GM18868 (cell line): Measurements from ENCODE around the gene JAGN1.
"Not testable (repeated sequence)": the region's sequence is repeated elsewhere in the genome, so short reads cannot be mapped to it uniquely, and the experiment has no call there.

ENCODE experiments used
- ATAC-seq: cut with Tn5 transposase; IDR thresholded peaks from one replicate; pipeline ENCODE4 v1.9.1; 2021; ENCODE audit warnings: mild to moderate bottlenecking, moderate library complexity; ENCODE audit not compliant: unreplicated experiment

The JAGN1 gene

DNA sequence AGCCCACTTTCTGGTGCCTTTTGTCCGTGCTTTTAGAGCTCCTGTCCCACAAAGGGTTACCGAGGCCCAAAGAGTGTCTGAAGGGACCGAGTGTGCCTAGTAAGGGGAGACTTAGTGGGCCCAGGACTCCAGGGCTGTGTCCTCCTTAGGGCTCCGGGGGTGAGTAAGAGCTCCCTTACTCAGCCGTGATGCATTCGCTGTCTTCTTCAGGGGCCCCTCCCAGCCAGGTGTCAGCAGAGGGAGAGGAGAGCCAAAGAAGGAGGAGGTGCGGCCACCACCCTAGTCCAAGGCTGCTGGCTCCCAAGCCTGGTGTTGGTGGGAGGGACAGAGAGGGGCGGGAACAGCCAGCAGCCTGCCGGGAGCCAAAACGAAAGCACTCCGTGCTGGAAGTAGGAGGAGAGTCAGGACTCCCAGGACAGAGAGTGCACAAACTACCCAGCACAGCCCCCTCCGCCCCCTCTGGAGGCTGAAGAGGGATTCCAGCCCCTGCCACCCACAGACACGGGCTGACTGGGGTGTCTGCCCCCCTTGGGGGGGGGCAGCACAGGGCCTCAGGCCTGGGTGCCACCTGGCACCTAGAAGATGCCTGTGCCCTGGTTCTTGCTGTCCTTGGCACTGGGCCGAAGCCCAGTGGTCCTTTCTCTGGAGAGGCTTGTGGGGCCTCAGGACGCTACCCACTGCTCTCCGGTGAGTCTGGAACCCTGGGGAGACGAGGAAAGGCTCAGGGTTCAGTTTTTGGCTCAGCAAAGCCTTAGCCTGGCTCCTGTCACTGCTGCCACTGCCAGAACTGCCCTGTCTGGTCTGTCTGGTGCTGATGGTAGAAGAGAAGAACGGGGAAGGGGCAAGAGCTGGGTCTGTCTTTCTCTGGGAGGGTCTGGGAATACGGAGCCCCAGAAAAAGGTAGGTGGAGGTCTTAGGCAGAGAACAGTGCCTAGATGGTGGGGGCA lies 26.6 kb downstream of the JAGN1 start, which contains the start of gene IL17RC:
IL17RC (plus strand) TSS at position 365 of the 947 bp plus-strand sequence; CDS start at position 583, 218 bp downstream.
- ATAC-seq: no peak

DNA sequence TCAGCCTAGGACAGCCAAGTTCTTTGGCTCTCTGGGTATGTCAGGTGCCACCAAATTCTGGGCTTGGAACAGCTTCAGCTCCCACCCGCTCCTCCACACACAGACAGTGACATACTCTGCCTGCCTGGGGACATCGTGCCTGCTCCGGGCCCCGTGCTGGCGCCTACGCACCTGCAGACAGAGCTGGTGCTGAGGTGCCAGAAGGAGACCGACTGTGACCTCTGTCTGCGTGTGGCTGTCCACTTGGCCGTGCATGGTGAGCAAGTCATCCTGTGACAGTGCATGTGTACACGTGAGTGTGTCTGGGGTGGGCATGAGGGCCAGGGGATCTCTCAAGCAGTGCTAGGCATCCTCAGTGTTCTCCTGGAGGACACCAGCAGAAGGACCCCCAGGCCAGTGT lies 27.4 kb downstream of the JAGN1 start:
- no peak for ATAC-seq

DNA sequence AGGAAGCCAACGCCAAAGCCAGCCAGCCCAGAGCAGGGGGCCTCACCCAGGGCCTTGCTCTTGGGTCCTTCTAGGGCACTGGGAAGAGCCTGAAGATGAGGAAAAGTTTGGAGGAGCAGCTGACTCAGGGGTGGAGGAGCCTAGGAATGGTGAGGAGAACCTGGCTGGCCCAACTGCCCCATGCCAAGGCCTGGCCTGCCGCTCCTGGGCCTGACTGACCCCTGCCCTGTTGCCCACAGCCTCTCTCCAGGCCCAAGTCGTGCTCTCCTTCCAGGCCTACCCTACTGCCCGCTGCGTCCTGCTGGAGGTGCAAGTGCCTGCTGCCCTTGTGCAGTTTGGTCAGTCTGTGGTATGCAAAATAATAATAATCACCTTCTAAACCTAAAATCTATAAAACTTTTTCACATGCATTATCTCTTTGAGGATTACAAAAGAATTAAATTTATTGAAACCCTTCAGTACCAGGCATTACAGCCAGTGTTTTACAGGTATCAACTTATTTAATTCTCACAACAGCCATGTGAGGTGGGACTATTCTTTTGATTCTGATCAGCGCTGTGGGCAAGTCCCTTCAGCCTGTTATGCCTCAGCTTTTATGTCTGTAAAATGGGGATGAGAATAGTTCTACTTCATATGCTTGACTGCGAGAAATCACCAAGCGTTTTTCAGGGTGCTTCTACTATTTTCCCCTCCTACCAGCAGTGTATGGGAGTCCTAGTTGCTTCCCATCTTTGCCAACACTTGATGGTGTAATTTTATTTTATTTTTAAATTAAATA lies 28.0 kb downstream of the JAGN1 start:
- no peak for ATAC-seq

DNA sequence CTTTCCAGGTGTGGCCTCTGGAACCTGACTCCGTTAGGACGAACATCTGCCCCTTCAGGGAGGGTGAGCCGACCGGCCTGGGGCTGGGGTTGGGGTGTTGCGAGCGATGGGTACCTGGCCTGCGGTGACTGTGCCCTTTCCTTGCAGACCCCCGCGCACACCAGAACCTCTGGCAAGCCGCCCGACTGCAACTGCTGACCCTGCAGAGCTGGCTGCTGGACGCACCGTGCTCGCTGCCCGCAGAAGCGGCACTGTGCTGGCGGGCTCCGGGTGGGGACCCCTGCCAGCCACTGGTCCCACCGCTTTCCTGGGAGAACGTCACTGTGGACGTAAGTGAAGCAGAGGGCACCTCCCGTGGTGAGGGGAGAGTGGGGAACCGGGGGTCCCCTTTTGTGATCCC lies 37.7 kb downstream of the JAGN1 start:
- no peak for ATAC-seq

DNA sequence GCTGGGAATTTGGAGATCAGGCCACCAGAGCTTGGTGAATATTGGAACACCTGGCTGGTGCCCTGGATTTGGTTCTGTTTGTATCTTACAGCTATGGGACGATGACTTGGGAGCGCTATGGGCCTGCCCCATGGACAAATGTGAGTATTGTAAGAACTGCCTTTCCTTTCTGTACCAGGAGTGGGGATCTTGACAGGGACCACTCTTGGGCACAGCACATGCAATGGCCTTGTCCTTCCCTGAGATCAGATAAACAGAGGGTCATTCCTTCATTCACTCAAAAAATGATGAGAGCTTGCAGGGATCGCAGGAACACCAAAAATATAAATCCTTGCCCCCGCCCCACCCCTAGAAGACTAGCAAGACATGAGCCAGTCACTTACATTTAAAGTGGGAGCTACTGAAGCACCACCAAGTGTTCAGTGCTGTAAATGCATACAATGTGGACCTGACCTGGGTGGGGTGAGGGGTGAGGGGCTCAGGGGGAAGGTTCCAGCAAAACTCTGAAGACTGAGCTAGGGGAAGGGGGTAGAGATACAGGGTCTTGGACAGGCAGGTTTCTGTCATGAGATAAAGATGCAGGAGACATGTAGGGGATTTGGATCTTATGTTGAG lies 40.5 kb downstream of the JAGN1 start:
- no peak for ATAC-seq

DNA sequence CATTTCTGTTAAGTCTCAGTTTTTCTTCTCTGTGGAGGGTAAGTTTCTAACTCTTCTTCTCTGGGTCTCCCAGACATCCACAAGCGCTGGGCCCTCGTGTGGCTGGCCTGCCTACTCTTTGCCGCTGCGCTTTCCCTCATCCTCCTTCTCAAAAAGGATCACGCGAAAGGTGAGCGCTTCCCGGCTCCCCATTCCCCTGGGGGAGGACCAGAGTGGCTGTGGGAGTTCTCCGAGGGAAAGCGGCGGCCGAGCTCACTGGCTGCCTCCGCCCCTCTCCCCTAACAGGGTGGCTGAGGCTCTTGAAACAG lies 42.1 kb downstream of the JAGN1 start:
- no peak for ATAC-seq

DNA sequence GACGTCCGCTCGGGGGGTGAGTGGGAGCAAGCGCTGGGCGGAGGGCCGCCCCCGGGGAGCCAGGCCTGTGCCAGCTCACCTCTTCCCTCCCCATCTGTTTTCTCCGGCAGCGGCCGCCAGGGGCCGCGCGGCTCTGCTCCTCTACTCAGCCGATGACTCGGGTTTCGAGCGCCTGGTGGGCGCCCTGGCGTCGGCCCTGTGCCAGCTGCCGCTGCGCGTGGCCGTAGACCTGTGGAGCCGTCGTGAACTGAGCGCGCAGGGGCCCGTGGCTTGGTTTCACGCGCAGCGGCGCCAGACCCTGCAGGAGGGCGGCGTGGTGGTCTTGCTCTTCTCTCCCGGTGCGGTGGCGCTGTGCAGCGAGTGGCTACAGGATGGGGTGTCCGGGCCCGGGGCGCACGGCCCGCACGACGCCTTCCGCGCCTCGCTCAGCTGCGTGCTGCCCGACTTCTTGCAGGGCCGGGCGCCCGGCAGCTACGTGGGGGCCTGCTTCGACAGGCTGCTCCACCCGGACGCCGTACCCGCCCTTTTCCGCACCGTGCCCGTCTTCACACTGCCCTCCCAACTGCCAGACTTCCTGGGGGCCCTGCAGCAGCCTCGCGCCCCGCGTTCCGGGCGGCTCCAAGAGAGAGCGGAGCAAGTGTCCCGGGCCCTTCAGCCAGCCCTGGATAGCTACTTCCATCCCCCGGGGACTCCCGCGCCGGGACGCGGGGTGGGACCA lies 42.6 kb downstream of the JAGN1 start:
- peak; percentile 72 for ATAC-seq

DNA sequence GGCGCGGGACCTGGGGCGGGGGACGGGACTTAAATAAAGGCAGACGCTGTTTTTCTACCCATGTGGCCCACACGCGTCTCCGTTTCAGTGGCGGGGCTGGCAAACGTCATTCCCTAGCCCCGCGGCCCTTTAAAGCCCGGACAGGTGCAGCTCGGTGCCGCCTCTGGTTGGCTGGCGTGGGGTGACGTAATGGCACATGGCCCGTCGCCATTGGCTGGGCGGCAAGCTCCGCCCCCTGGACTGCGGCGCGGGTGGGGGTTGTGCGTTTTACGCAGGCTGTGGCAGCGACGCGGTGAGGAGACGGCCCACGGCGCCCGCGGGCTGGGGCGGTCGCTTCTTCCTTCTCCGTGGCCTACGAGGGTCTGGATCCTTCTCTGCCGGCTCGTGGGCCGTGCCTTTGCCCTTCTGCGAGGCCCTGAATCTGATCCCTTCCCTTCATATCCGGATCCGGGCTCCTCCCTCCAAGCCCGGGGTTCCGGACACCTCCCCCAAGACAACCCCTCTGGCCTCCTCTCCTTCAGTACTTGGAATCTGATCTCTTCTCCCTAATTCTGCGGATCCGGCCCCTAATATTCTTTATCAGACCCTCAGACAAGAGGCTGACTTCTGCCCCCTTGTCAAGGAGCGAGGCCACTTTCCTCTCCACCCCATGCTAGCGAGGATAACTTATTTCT lies 43.3 kb downstream of the JAGN1 start, which contains the start of gene CRELD1:
CRELD1 (plus strand) TSS at position 274 of the 674 bp plus-strand sequence. CDS start 605 bp downstream, outside the sequence.
- ATAC-seq: peak; percentile 89

DNA sequence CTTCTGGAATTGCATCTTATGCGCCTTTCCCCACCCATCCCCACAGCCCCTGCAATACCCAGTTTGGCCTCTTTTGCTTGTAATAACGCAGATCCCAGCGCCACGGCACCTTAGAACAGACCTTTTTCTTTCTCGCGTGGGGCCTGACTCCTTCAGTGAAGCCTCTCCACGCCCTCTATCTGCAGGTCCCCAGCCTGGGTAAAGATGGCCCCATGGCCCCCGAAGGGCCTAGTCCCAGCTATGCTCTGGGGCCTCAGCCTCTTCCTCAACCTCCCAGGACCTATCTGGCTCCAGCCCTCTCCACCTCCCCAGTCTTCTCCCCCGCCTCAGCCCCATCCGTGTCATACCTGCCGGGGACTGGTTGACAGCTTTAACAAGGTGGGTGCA lies 43.8 kb downstream of the JAGN1 start:
- no peak for ATAC-seq

DNA sequence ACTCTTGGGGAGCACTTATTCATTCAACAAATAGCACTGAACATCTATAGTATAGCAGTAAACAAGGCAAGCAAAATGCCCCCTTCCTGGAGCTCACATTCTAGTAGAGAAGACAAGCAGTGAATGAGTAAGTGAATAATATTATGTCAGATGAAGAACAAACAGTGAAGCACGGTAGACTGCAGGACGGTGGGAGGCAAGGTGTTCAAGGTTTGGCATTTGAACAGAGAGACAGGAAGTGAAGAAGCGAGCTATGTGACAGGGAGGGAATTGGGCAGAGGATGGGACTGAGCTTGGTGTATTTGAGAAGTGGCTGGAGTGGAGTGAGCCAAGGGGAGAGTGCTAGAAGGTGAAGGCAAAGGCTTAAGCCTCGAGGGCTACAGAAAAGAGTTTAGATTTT lies 44.6 kb downstream of the JAGN1 start:
- ATAC-seq: no peak

DNA sequence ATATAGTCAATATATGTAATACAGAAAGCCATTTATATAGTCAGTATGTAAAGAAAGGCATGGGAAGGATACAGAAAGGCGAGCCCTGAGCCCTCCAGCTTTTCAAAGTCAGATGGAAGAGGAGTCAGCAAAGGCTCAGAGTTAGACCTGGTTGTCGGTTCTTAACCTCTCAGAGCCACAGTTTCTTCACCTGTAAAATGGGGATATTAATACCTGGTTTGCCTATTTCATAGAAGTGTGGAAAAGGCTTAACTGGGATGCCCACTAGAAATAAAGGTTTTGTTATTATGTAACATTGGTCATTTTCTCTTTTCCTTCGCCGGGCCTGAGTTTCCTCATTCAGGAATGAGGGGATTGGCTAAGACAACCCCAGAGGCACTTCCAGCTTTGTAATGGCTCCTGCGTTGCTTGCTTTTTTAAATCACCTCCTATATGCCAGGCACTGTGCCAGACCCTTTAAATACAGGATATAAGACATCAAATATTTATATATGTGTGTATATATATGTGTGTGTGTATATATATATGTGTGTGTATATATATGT lies 45.6 kb downstream of the JAGN1 start:
- ATAC-seq: no peak

DNA sequence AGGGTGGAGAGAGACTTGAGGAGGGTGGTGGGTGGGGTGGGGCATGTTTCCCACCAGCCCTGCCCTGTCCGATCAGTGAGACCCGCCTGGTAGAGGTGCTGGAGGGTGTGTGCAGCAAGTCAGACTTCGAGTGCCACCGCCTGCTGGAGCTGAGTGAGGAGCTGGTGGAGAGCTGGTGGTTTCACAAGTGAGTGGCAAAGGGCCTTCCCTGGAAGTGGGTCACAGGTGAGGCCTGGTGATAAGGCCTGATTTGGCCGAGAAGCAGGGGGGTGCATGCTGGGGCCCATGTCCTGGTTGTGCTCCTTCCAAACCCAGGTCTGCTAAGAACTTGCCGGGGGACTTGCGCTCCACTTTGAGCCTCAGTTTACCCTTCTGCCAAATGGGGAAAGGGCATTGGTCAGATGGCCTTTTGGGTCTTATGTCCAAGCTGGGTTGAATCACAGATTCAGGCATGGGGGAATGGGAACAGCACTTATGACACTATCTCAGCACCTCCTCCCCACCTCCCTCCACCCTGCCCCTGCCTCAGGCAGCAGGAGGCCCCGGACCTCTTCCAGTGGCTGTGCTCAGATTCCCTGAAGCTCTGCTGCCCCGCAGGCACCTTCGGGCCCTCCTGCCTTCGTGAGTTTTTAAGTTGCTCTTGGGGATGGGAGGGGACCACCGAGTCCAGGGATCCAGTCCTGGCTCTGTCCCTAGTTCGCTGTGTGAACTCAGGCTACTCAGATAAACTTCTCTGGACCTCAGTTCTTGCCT lies 47.3 kb downstream of the JAGN1 start:
- no peak for ATAC-seq

DNA sequence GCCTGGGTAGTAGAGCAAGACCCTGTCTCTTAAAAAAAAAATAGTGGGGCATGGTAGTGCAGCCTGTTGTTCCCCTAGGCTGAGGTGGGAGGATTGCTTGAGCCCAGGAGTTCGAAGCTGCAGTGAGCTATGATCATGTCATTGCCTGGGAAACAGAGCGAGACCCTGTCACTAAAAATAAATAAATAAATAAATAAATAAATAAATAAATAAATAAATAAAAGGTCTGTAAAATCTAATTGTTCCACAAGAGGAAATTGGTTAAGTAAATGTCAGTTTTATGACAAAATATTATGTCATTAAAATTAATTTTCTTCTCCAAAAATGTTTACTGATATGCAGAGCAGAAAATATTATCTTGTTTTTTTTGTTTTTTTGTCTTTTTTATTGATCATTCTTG lies 48.6 kb downstream of the JAGN1 start:
- no peak for ATAC-seq

DNA sequence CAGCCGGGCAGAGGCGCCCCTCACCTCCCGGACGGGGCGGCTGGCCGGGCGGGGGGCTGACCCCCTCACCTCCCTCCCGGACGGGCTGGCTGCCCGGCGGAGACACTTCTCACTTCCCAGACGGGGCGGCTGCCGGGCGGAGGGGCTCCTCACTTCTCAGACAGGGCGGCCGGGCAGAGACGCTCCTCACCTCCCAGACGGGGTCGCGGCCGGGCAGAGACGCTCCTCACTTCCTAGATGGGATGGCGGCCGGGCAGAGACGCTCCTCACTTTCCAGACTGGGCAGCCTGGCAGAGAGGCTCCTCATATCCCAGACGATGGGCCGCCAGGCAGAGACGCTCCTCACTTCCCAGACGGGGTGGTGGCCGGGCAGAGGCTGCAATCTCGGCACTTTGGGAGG lies 49.5 kb downstream of the JAGN1 start:
- ATAC-seq: not testable (repeated sequence)

DNA sequence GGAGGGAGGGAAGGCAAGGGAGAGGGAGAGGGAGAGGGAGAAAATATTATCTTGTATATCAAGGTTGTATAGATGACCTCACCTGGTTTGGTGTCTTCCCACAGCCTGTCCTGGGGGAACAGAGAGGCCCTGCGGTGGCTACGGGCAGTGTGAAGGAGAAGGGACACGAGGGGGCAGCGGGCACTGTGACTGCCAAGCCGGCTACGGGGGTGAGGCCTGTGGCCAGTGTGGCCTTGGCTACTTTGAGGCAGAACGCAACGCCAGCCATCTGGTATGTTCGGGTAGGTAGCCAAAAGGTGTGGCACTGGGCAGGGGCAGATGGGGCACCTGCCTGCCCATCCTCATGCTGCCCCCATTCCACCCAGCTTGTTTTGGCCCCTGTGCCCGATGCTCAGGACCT lies 50.3 kb downstream of the JAGN1 start:
- ATAC-seq: no peak

DNA sequence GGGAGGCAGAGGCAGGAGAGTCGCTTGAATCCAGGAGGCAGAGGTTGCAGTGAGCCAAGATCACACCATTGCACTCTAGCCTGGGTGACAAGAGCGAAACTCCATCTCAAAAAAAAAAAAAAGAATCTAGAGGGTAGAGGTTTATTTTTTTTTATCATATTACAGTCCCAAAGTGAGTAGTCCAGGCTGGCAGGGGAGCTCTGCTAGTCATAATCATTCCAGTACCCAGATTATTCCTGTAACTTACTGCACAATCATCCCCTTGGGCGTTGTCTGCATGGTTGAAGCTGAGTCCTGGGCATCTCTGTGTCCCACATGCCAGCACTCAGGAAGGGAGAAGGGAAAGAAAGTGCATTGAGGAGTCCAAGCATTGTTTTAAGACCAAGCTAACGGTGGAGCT lies 51.8 kb downstream of the JAGN1 start:
- no peak for ATAC-seq

DNA sequence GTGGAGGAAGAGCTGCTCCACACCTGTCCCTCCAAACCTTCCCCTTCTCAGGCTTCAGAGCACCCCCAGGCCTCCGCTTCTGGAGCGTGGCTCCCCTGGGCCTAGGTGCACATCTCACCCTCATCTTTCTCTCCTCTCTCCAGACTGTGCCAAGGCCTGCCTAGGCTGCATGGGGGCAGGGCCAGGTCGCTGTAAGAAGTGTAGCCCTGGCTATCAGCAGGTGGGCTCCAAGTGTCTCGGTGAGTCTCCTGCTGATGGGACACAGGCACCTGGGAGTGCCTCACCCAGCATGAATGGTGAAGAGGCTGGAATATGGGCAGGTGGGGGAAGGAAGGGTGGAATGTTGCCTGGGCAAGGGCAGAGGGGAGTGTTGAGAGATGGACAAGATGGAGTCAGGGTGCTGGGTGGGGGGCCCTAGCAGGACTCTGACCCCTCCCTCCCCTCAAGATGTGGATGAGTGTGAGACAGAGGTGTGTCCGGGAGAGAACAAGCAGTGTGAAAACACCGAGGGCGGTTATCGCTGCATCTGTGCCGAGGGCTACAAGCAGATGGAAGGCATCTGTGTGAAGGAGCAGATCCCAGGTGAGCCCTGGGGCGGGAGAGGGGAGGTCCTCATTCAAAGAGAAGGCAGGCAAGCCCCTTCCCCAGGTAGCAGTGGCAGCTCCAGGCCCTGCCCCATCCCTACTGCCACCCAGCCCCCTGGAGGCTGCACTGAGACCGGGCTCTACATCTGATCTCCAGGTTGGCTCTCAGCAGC lies 52.7 kb downstream of the JAGN1 start:
- no peak for ATAC-seq
